ENCODE data around the gene COL1A2. TPM values are rescaled to one million over a fixed set of nuclear protein-coding genes. Genes with fewer than 3 reads are reported as not detected.
A peak's percentile ranks its signal among the peaks of the same experiment; 100 is the strongest.

Gene COL1A2
- total and polyA plus RNA-seq, 2 of the 4 experiments (the other 2 are of a cell fraction): 1,211 to 4,454 TPM

- POLR2A ChIA-PET (ENCODE audit: unreplicated experiment): interaction anchor here (1.6 kb wide), 1 partner anchor 116 kb away, joined by 8 read pairs; no protein-coding TSS in a partner anchor
- peak overlapping the region; percentile 74 for H3K9ac ChIP-seq (ENCODE audit: low read depth, low read length)
- in situ Hi-C loops (cut with MboI; ENCODE audit: low sequenced_read_pairs) (no loop called here), intact Hi-C loops (cut with micrococcal nuclease) (no loop called here), dilution Hi-C loops (cut with HindIII; ENCODE audit: low sequenced_read_pairs, unreplicated experiment) (no loop called here)
- peak overlapping the region; percentile 71 for H3K14ac ChIP-seq (replicated peaks; ENCODE audit: low read depth, low read length)
- H4K8ac ChIP-seq (ENCODE audit: low read depth in 2 of 2, low read length in 2 of 2): peak overlapping the region; percentile 6 to 69; a peak in 3 of 4 replicates
- H3K36me3 ChIP-seq (ENCODE audit: control insufficient read depth, insufficient read depth, low read length): peaks cover 87% of the 10 kb centered on the region
- ATAC-seq (ENCODE audit: low read depth) (peak; percentile 6; the same call in 1 of the 2 replicates), DNase-seq (no peak)
- TF ChIP-seq RAD21 (IDR thresholded peaks at IDR 0.05; ENCODE audit: low read length) (no peak), SMC3 (IDR thresholded peaks at IDR 0.05; ENCODE audit: low read depth, low read length) (no peak), CEBPB (IDR thresholded peaks at IDR 0.05; ENCODE audit: low read depth, low read length) (peak; percentile 54; the same call in 1 of the 2 replicates)
- no TSS peak for BruUV-seq (replicated peaks)
- H3K9me3 ChIP-seq (ENCODE audit: control insufficient read depth, insufficient read depth, low read length): no peaks in the 10 kb centered on the region
- peak overlapping the region; percentile 4; the same call in 1 of the 2 replicates for H4K91ac ChIP-seq (ENCODE audit: insufficient read depth, low read depth, low read length)
- H3K56ac ChIP-seq (ENCODE audit: extremely low read depth, insufficient read depth, low read length): peak overlapping the region; percentile 33; the same call in 1 of the 2 replicates
- H2AFZ ChIP-seq (replicated peaks; ENCODE audit: low read length, poor library complexity): no peak overlapping the region
- H2BK20ac ChIP-seq (ENCODE audit: low read depth, low read length): peak overlapping the region; percentile 9; the same call in 1 of the 2 replicates
- H2BK15ac ChIP-seq (ENCODE audit: low read depth, low read length): no peak overlapping the region
- no CpG with 5 or more reads among the region's 3 CpGs for WGBS, 2 experiments (ENCODE audit: extremely low coverage in 2 of 2, insufficient read length in 1 of 2)
- H3K79me1 ChIP-seq (ENCODE audit: low read depth in 1 of 2, low read length in 2 of 2): peaks cover 11 to 45% of the 10 kb centered on the region in 2 experiments
- peak overlapping the region; percentile 97 for H3K27ac ChIP-seq (ENCODE audit: insufficient read depth, low read length)
- H3K4ac ChIP-seq (ENCODE audit: low read depth, low read length): peak overlapping the region; percentile 24
- peak overlapping the region; percentile 99 for H2BK5ac ChIP-seq (ENCODE audit: low read depth, low read length, poor library complexity, severe bottlenecking)
- H2AK5ac ChIP-seq (ENCODE audit: low read depth, low read length): peak overlapping the region; percentile 75; the same call in 1 of the 2 replicates
- no peaks in the 10 kb centered on the region for H3K27me3 ChIP-seq (ENCODE audit: control insufficient read depth, insufficient read depth, low read length)
- CTCF ChIA-PET: no interaction called here
- peaks cover 25% of the 10 kb centered on the region; the same call in 1 of the 2 replicates for H4K20me1 ChIP-seq (ENCODE audit: insufficient read depth, low read length)
- H3K4me3 ChIP-seq (ENCODE audit: insufficient read depth, low read depth, low read length): no peak overlapping the region
- H3K4me2 ChIP-seq (ENCODE audit: low read depth, low read length): peak overlapping the region; percentile 19
- H3K18ac ChIP-seq (ENCODE audit: low read depth, low read length): peak overlapping the region; percentile 97
- peak overlapping the region; percentile 58 for H2BK120ac ChIP-seq (ENCODE audit: low read depth, low read length)
- H3K9me1 ChIP-seq (ENCODE audit: insufficient read depth, low read length): peaks cover 9% of the 10 kb centered on the region
- H4K5ac ChIP-seq (ENCODE audit: low read depth, low read length): peak overlapping the region; percentile 91
- no peak overlapping the region for H2AK9ac ChIP-seq (replicated peaks; ENCODE audit: low read depth, low read length, poor library complexity)
- peaks cover 37% of the 10 kb centered on the region for H3K4me1 ChIP-seq (ENCODE audit: control insufficient read depth, insufficient read depth, low read length)
- peak overlapping the region; percentile 94 for H3K23ac ChIP-seq (ENCODE audit: low read depth, low read length)
Observed at GRCh38 chr7:94412762-94413322, 18.1 kb downstream of the COL1A2 start.
